Bronchial smooth muscle cell (primary cell): ENCODE measurements around the gene AGMAT. TPM values are rescaled to one million over a fixed set of nuclear protein-coding genes. Genes with fewer than 3 reads are reported as not detected.

Source experiments
- total RNA-seq: library from RNA; depleted of rRNA; stranded (reverse); fragments of >200 nt; gene quantifications from 2 replicates; pipeline ENCODE4 v1.2.1, GENCODE V29; 2014

AGMAT gene, protein sequence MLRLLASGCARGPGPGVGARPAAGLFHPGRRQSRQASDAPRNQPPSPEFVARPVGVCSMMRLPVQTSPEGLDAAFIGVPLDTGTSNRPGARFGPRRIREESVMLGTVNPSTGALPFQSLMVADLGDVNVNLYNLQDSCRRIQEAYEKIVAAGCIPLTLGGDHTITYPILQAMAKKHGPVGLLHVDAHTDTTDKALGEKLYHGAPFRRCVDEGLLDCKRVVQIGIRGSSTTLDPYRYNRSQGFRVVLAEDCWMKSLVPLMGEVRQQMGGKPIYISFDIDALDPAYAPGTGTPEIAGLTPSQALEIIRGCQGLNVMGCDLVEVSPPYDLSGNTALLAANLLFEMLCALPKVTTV
- 0.26 and 0.79 TPM in 2 replicates for total RNA-seq

DNA sequence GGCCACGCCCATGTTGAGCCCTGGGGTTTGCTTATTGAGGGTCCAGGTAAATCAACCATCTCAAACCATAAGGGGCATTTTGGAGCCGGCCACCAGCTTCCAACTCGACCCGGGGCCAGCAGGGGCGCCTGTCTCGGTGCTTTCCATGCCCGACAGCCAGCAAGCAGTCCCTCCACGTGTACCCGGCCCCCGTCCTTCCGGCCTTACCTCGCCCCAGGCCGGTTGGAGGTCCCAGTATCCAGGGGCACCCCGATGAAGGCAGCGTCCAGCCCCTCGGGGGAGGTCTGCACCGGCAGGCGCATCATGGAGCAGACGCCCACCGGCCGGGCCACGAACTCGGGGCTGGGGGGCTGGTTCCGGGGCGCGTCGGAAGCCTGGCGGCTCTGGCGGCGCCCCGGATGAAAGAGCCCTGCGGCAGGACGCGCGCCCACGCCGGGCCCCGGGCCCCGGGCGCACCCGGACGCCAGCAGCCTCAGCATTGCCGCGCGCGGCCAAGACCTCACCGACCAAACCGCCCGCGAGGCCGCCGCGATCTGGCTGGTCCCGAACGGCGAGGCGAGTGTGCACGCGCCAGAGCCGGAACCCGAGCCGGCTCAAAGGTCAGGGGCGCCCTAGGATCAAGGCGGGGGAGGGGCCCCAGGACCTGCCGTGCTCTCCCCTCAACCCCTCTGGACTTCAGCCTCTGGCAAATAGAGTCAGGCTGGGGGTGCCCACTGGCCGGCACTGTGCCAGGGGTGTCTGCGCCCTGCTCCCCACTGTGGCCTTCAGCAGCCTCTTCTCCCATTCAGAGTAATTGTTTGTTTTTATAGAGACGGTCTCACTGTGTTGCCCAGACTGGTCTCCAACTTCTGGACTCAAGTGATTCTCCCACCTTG is at the start of gene AGMAT:
Gene AGMAT, minus strand, starts transcription at position 563 of the 875 bp plus-strand sequence. Its CDS starts 84 bp downstream, at position 479.

DNA sequence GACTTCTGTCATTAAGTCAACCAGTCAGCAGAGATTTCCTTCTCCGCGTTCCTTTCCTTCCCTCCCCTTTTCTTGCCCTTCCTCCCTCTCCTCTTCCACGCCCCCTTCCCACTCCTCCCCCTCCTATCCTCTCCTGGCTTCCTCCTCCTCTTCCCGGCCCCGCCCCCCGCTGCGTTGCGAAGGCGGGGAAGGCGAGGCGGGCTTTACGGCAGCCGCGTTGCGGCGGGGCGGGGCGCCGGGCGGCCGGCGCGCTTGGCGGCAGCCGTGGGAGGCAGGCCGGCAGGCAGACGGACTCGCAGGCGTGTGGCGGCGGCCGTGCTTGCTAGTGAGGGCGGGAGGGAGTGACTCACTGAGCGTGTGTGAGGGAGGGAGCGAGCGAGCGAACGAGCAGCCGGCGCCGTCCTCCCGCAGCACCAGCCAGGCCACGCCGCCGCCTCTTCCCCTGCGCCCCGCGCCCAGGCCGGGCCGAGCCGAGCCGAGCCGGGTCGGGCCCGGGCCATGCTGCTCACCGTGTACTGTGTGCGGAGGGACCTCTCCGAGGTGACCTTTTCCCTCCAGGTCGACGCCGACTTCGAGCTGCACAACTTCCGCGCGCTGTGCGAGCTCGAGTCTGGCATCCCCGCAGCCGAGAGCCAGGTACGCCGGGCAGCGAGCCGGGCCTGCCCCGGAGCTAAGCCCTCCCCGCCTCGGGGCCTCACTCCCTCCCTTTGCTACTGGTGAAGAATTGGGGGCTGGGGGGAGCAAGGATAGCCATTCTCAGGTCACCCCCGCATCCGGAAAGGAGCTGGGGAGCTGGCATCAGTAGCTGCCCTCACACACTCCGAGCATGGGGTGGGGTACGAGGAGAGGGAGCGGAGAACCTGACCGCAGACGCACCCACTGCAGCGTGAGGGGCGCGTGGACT is 32.6 kb upstream of the AGMAT start, which contains the start of gene DDI2:
Gene DDI2, plus strand, starts transcription at position 286 of the 904 bp plus-strand sequence. Its CDS starts 213 bp downstream, at position 499.

DNA sequence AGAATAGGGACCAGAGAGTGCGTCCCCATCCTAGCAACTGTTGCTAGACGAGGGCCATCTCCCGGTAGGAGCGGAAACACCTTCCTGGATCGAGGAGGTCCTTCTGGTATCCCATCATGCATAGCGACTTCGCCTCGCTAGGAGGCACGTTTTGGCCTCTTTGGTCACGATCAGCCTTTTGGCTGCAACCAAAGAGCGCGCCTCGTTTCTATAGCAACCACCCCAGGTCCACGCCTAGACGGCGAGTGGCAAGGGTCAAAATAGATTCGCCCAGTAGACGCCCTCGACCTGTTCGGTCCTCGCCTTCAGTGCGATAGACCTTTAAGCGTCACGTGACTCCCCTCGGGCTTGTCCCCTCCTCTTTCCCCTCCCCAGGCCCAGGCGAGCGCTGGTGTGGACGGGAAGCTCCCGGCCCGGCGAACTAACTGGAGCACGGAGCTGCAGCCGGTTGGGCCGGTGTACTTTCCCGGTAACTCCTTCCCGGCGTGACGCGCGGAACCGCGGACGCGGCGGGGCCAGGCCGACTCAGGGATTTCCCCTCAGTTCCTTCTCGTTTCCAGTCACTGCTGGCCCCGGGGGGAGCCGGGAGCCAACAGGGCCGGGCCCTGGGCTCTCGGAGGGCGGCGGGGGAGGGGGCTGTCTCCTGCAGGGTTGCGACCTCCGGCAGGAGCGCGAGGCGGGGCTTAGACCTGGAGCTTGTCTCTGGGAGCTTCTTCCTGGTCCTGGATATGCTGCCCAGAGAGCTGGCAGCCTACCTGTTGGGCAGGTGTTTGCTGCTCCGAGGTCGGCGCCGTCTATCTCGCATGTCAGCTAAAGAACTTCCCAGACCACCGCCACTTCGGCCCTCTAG is 58.1 kb downstream of the AGMAT start, which contains the start of gene DNAJC16:
Gene DNAJC16, plus strand, starts transcription at position 359 of the 850 bp plus-strand sequence. CDS start 2,258 bp downstream, outside the sequence.

DNA sequence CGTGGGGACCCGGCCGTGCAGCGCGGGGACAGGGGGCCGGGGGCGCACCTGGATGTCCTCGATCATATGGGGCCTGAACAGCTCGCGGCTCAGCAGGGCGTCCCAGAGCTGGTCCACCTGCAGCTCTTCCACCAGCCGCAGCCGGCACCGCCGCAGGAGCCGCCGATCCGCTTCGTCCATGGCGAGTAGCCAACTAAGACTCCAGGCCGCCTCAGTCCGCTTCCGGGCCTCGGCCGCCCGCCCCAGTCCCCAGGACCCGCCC is 60.9 kb downstream of the AGMAT start, which contains the start of gene CASP9:
Gene CASP9, minus strand, starts transcription at position 195 of the 262 bp plus-strand sequence. Its CDS starts 15 bp downstream, at position 180.

Other genes starting within 250 kb of the AGMAT start
- 8.8 and 26.5 TPM in 2 replicates for gene EFHD2, start 175.2 kb downstream of the AGMAT start, total RNA-seq
- under 0.01 TPM in 1 of 2 replicates, not detected in the other for gene CTRC, start 146.6 kb downstream of the AGMAT start, total RNA-seq
- not detected in 2 replicates for gene CELA2A, start 128.3 kb downstream of the AGMAT start, total RNA-seq
- gene CELA2B, start 108.9 kb downstream of the AGMAT start, total RNA-seq: not detected in 2 replicates
- gene CASP9, start 60.8 kb downstream of the AGMAT start, total RNA-seq: 5.4 and 6.3 TPM in 2 replicates
- 7.9 and 8.4 TPM in 2 replicates for gene DNAJC16, start 58.2 kb downstream of the AGMAT start, total RNA-seq
- 8.0 and 9.1 TPM in 2 replicates for gene DDI2, start 32.4 kb upstream of the AGMAT start, total RNA-seq
- 67.1 and 90.9 TPM in 2 replicates for gene PLEKHM2, start 99.3 kb upstream of the AGMAT start, total RNA-seq
- 0.16 and 0.52 TPM in 2 replicates for gene SLC25A34, start 151.2 kb upstream of the AGMAT start, total RNA-seq
- not detected in 2 replicates for gene TMEM82, start 157.4 kb upstream of the AGMAT start, total RNA-seq
- 10.7 and 11.8 TPM in 2 replicates for gene FBLIM1, start 173.7 kb upstream of the AGMAT start, total RNA-seq
- gene UQCRHL, start 222.6 kb upstream of the AGMAT start, total RNA-seq: 14.8 and 15.3 TPM in 2 replicates